IMR-90 (cell line): ENCODE measurements around the gene INSR.

Experiments used
- CHD1 ChIP-seq: IDR thresholded peaks from 2 replicates; pipeline ENCODE4 v1.6.1; 2012; ENCODE audit warnings: low read depth, low read length, improper control_type of control experiment
- CTCF ChIP-seq: conservative IDR thresholded peaks from 2 replicates; pipeline ENCODE4 v1.5.1; 2012; ENCODE audit warnings: mild to moderate bottlenecking, low read depth, low read length, improper control_type of control experiment
- MAFK ChIP-seq: IDR thresholded peaks from 2 replicates; pipeline ENCODE4 v1.6.1; 2012; ENCODE audit warnings: low read depth, low read length, improper control_type of control experiment
- RAD21 ChIP-seq: IDR thresholded peaks from 2 replicates; pipeline ENCODE4 v1.6.1; 2012; ENCODE audit warnings: low read length, improper control_type of control experiment
- SMC3 ChIP-seq: fragments of 150-350 bp; IDR thresholded peaks from 2 replicates; pipeline ENCODE4 v1.6.1; 2016; ENCODE audit warnings: low read depth, mild to moderate bottlenecking, antibody characterized with exemption, low read length, moderate library complexity
- USF2 ChIP-seq: fragments of 150-350 bp; IDR thresholded peaks from 2 replicates; pipeline ENCODE4 v1.6.1; 2017; ENCODE audit warnings: mild to moderate bottlenecking, antibody characterized with exemption, low read length, low read depth

GRCh38 chr19:7328647-7329046 lies 34.4 kb upstream of the INSR start:
- TF ChIP-seq USF2 (no peak), CHD1 (no peak), CTCF (no peak), MAFK (no peak), RAD21 (no peak), SMC3 (no peak)
